Choroid plexus epithelial cell (primary cell): ENCODE data around the gene MGAT4C.

ENCODE experiments used
- DNase-seq: peaks from one replicate; pipeline ENCODE4 v3.0.0-alpha.2; 2010; ENCODE audit warnings: low read depth
- H3K4me3 ChIP-seq: 2 replicates; pipeline ENCODE4 v1.5.1; 2011; ENCODE audit warnings: low read depth, mild to moderate bottlenecking, control low read depth, low read length, moderate library complexity
- TF ChIP-seq, protein P1 (sequence below): conservative IDR thresholded peaks from 2 replicates; pipeline ENCODE4 v1.5.1; 2011; ENCODE audit warnings: low read depth, mild to moderate bottlenecking, control low read depth, inconsistent platforms, low read length, moderate library complexity

MGAT4C gene

DNA sequence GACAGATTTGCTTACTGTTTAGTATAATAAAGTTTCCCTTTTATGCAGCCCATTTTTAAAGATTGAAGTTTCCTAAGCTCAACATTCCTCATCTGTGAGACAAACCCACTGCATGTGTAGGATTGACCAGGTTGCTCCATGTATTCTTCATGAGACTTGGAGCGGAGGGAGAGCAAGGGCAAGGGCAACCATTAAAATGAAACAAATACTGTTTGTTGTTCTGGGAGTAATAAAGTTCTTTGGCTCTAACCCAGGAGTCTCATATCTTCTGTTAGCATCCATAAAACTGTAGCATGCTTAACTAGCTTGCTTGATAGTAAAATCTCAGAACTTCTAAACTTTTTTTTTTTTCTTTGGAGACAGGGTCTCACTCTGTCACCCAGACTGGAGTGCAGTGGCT is 307.9 kb downstream of the MGAT4C start:
- no peak overlapping the region for H3K4me3 ChIP-seq
- DNase-seq: no peak
- TF ChIP-seq, protein P1, sequence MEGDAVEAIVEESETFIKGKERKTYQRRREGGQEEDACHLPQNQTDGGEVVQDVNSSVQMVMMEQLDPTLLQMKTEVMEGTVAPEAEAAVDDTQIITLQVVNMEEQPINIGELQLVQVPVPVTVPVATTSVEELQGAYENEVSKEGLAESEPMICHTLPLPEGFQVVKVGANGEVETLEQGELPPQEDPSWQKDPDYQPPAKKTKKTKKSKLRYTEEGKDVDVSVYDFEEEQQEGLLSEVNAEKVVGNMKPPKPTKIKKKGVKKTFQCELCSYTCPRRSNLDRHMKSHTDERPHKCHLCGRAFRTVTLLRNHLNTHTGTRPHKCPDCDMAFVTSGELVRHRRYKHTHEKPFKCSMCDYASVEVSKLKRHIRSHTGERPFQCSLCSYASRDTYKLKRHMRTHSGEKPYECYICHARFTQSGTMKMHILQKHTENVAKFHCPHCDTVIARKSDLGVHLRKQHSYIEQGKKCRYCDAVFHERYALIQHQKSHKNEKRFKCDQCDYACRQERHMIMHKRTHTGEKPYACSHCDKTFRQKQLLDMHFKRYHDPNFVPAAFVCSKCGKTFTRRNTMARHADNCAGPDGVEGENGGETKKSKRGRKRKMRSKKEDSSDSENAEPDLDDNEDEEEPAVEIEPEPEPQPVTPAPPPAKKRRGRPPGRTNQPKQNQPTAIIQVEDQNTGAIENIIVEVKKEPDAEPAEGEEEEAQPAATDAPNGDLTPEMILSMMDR: no peak

DNA sequence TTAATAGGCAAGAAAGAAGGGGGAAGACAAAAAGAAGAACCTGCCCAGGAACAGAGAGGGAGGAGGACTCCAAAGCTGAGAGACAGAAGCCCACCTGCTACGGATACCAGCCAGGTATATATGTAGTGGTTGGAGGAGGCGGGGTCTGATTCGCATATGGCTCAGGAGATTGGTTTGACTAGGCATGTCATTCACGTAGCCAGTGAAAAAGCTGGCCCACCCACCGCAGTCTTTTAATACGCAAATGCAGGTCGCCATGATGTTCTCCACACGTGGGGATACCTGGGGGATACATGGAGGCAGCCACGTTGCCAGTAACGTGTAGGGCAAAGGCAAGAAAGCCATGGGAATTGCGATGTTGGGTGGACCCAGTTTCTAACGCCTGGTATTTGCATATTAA is 308.9 kb downstream of the MGAT4C start:
- H3K4me3 ChIP-seq: no peak overlapping the region
- TF ChIP-seq, protein P1: no peak
- no peak for DNase-seq

DNA sequence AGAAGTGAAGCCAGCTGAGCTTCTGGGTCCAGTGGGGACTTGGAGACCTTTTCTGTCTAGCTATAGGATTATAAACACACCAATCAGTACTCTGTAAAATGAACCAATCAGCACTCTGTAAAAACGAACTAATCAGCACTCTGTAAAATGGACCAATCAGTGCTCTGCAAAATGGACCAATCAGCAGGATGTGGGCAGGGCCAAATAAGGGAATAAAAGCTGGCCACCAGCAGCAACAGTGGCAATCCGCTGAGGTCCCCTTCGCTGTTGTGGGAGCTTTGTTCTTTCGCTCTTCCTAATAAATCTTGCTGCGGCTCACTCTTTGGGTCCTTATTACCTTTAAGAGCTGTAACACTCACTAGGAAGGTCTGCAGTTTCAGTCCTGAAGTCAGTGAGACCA is 309.8 kb downstream of the MGAT4C start:
- H3K4me3 ChIP-seq: no peak overlapping the region
- no peak for DNase-seq
- TF ChIP-seq, protein P1: no peak

DNA sequence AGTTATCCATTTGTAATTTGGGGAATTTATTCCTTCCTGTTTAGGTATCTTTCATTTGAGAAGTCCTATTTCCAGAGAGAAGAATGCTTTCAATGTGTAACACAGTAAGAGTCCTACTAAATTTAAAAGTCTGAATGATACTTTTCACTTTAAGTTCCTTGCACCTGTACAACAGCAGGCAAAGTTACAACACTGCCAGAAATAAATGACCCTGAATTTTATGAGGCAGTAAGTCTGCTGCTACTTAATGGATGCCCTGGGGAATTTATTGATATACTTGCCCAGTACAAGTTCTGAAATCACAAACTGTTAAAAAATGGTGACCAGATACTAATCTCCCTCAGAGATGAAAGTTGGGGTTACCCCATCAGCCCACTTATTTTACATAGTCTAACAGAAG is 329.0 kb downstream of the MGAT4C start:
- TF ChIP-seq, protein P1: no peak
- DNase-seq: no peak
- H3K4me3 ChIP-seq: no peak overlapping the region

DNA sequence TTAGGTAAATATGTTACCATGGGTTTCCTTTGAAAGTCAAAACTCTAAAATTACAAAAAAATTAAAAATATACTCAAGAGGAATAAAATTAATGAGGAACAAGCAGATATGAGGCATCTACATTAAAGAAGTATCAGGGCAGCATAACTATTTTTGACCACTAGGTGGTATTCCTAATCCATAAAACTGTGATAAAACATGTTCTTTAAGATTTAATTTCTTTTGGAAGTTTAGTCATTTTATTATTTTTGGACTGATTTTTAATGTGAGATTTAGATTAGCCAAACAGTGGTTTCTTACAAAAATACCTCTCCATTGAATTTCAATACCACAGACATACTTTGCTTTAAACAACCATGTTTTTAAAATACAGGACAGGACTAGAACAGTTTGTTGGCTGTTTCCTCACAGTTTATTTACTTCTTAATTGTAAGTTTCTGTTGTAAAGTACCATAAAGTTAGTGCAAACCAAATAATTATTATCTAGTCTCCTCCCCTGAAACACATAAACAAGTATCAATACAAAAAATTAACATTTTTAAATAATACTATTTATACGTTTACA is 332.3 kb downstream of the MGAT4C start:
- H3K4me3 ChIP-seq: no peak overlapping the region
- TF ChIP-seq, protein P1: peak; percentile 67
- peak; percentile 66 for DNase-seq

DNA sequence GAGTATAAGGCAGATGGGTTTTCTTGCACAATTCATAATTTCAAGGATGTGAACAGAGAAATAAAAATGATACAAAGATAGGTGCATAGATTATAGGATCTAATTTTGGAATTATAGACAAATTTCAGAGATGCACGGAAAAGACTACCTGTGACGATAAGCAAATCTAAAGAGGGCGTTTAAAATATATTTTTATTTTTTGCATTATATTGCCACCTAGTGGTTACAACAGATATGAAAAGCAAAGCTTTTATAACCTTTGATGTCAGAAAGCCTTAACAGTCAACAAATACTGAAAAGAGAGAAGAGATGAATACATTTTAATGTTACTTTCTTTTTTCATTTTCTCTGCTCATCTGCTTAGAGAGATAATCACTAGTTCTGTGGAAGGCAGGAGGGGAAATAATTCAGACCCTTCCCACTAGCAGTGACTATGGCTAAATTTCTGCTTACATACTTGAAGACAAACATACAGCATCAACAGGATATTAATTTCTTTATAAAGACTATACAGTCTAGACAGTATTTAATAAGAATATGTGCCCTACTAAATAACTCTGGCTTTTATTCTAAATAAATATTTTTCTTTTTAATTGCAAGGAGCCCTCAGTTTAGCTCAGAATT is 335.8 kb downstream of the MGAT4C start:
- TF ChIP-seq, protein P1: peak; percentile 45
- DNase-seq: peak; percentile 45
- no peak overlapping the region for H3K4me3 ChIP-seq
